Measurements from ENCODE around the gene CAB39. TPM values are rescaled to one million over a fixed set of nuclear protein-coding genes. Genes with fewer than 3 reads are reported as not detected.
"Not testable (repeated sequence)": the region's sequence is repeated elsewhere in the genome, so short reads cannot be mapped to it uniquely, and the experiment has no call there.

The CAB39 gene
- total RNA-seq, 1 experiment from 2014 or later, result 52.5 TPM

- Histone ChIP-seq H3K36me3 (ENCODE audit: low read depth, low read length) (peaks cover 23% of the 10 kb centered on the region), H2AFZ (ENCODE audit: low read length) (no peak overlapping the region), H3K79me2 (ENCODE audit: low read length) (peaks cover 94% of the 10 kb centered on the region), H3K9ac (ENCODE audit: low read length) (no peak overlapping the region), H3F3A (ENCODE audit: low read length, unreplicated experiment) (no peaks in the 10 kb centered on the region), H3K4me3 (ENCODE audit: low read length) (no peak overlapping the region), H3K4me1 (ENCODE audit: insufficient read depth, low read length) (peaks cover 17% of the 10 kb centered on the region), H3K9me2 (replicated peaks; ENCODE audit: low read length) (no peaks in the 10 kb centered on the region), H3K27ac (ENCODE audit: low read length) (no peak overlapping the region), H4K20me1 (ENCODE audit: low read length) (peaks cover 51% of the 10 kb centered on the region), H3K4me2 (ENCODE audit: low read length) (no peak overlapping the region), H3K9me3 (ENCODE audit: low read length) (no peaks in the 10 kb centered on the region), H3K27me3 (ENCODE audit: low read length) (no peaks in the 10 kb centered on the region)
- BruUV-seq (replicated peaks), result no TSS peak
- intact Hi-C loops (cut with micrococcal nuclease), result no loop called here
- TF ChIP-seq EZH2 (IDR thresholded peaks at IDR 0.05; ENCODE audit: low read length, unreplicated experiment) (no peak), EZH2phosphoT487 (IDR thresholded peaks at IDR 0.05; ENCODE audit: borderline replicate concordance, low read length) (no peak)
- TF ChIP-seq, protein P1, sequence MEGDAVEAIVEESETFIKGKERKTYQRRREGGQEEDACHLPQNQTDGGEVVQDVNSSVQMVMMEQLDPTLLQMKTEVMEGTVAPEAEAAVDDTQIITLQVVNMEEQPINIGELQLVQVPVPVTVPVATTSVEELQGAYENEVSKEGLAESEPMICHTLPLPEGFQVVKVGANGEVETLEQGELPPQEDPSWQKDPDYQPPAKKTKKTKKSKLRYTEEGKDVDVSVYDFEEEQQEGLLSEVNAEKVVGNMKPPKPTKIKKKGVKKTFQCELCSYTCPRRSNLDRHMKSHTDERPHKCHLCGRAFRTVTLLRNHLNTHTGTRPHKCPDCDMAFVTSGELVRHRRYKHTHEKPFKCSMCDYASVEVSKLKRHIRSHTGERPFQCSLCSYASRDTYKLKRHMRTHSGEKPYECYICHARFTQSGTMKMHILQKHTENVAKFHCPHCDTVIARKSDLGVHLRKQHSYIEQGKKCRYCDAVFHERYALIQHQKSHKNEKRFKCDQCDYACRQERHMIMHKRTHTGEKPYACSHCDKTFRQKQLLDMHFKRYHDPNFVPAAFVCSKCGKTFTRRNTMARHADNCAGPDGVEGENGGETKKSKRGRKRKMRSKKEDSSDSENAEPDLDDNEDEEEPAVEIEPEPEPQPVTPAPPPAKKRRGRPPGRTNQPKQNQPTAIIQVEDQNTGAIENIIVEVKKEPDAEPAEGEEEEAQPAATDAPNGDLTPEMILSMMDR (conservative IDR thresholded peaks at IDR 0.05; ENCODE audit: low read depth, low read length), result no peak
- DNase-seq (no peak), ATAC-seq (no peak)
- POLR2A ChIA-PET (ENCODE audit: unreplicated experiment), result interaction anchor here (0.6 kb wide), 1 partner anchor 927 kb away, joined by 3 read pairs; no protein-coding TSS in a partner anchor
- CTCF ChIA-PET, result no interaction called here
Measured at GRCh38 chr2:230722207-230722885, 9.7 kb downstream of the CAB39 start.

GRCh38 chr2:230723363-230723762, 10.7 kb downstream of the CAB39 start:
- no peak overlapping the region for H3K4me3 ChIP-seq (ENCODE audit: low read length)
- TF ChIP-seq EZH2phosphoT487 (IDR thresholded peaks at IDR 0.05; ENCODE audit: borderline replicate concordance, low read length) (no peak), EZH2 (IDR thresholded peaks at IDR 0.05; ENCODE audit: low read length, unreplicated experiment) (no peak)
- TF ChIP-seq, protein P1 (conservative IDR thresholded peaks at IDR 0.05; ENCODE audit: low read depth, low read length), result no peak
- no peaks in the 10 kb centered on the region for H3K9me2 ChIP-seq (replicated peaks; ENCODE audit: low read length)
- H3K79me2 ChIP-seq (ENCODE audit: low read length), result peaks cover 93% of the 10 kb centered on the region
- no TSS peak for BruUV-seq (replicated peaks)
- H3K27ac ChIP-seq (ENCODE audit: low read length), result no peak overlapping the region
- peaks cover 41% of the 10 kb centered on the region for H4K20me1 ChIP-seq (ENCODE audit: low read length)
- H3K27me3 ChIP-seq (ENCODE audit: low read length), result no peaks in the 10 kb centered on the region
- ATAC-seq (no peak), DNase-seq (no peak)
- ChIA-PET POLR2A (ENCODE audit: unreplicated experiment) (no interaction called here), CTCF (no interaction called here)
- no peaks in the 10 kb centered on the region for H3K9me3 ChIP-seq (ENCODE audit: low read length)
- H2AFZ ChIP-seq (ENCODE audit: low read length), result no peak overlapping the region
- H3K9ac ChIP-seq (ENCODE audit: low read length), result no peak overlapping the region
- H3F3A ChIP-seq (ENCODE audit: low read length, unreplicated experiment), result no peaks in the 10 kb centered on the region
- peaks cover 23% of the 10 kb centered on the region for H3K36me3 ChIP-seq (ENCODE audit: low read depth, low read length)
- H3K4me1 ChIP-seq (ENCODE audit: insufficient read depth, low read length), result peaks cover 11% of the 10 kb centered on the region
- H3K4me2 ChIP-seq (ENCODE audit: low read length), result no peak overlapping the region
- intact Hi-C loops (cut with micrococcal nuclease), result no loop called here

- BruUV-seq (replicated peaks); H3K4me2 ChIP-seq (ENCODE audit: low read length); intact Hi-C loops (cut with micrococcal nuclease); H3K9me2 ChIP-seq (replicated peaks; ENCODE audit: low read length); H2AFZ ChIP-seq (ENCODE audit: low read length); H3K9ac ChIP-seq (ENCODE audit: low read length); H3F3A ChIP-seq (ENCODE audit: low read length, unreplicated experiment); H3K4me3 ChIP-seq (ENCODE audit: low read length); CTCF ChIA-PET; H3K27ac ChIP-seq (ENCODE audit: low read length); ATAC-seq; DNase-seq; H3K27me3 ChIP-seq (ENCODE audit: low read length); POLR2A ChIA-PET (ENCODE audit: unreplicated experiment); H3K9me3 ChIP-seq (ENCODE audit: low read length): not testable (repeated sequence)
- peaks cover 11% of the 10 kb centered on the region for H3K4me1 ChIP-seq (ENCODE audit: insufficient read depth, low read length)
- peaks cover 93% of the 10 kb centered on the region for H3K79me2 ChIP-seq (ENCODE audit: low read length)
- H4K20me1 ChIP-seq (ENCODE audit: low read length), result peaks cover 31% of the 10 kb centered on the region
- H3K36me3 ChIP-seq (ENCODE audit: low read depth, low read length), result peaks cover 23% of the 10 kb centered on the region
Measured at GRCh38 chr2:230724957-230725356, 12.3 kb downstream of the CAB39 start.

Data from PC-3 (cell line).